Activated T-cell treated with anti-CD3 and anti-CD28 coated beads for 1 hour (primary cell): ENCODE measurements around the gene CEBPG.

ENCODE experiments used
- DNase-seq: peaks from one replicate; pipeline ENCODE4 v3.0.0-alpha.2; 2020; ENCODE audit warnings: low read depth

Gene CEBPG

GRCh38 chr19:33422369-33423180, 49.1 kb downstream of the CEBPG start:
- no peak for DNase-seq

GRCh38 chr19:33424181-33424580, 50.7 kb downstream of the CEBPG start:
- DNase-seq = no peak

GRCh38 chr19:33426621-33427361, 53.3 kb downstream of the CEBPG start:
- no peak for DNase-seq

- DNase-seq = no peak
These were observed 54.5 kb downstream of the CEBPG start for GRCh38 chr19:33427801-33428626.

GRCh38 chr19:33428627-33429125, 55.2 kb downstream of the CEBPG start:
- no peak for DNase-seq

- no peak for DNase-seq
These were observed 56.6 kb downstream of the CEBPG start for GRCh38 chr19:33429891-33430673.

- DNase-seq = peak; percentile 49
These were observed 57.3 kb downstream of the CEBPG start for GRCh38 chr19:33430674-33431277.

- no peak for DNase-seq
These were observed 58.5 kb downstream of the CEBPG start for GRCh38 chr19:33432015-33432414.
